HEK293 (cell line): Measurements from ENCODE around the gene TEF.

Source experiments
- CTCF ChIP-seq: fragments of 450-650 bp; formaldehyde crosslinking; IDR thresholded peaks from 2 replicates; pipeline ENCODE4 v1.5.1; 2016; ENCODE audit warnings: missing biosample characterization, missing genetic modification characterization
- KLF1 ChIP-seq: fragments of 450-650 bp; formaldehyde crosslinking; IDR thresholded peaks from 2 replicates; pipeline ENCODE4 v1.5.1; 2016; ENCODE audit warnings: missing biosample characterization, missing genetic modification characterization
- SP7 ChIP-seq: fragments of 450-650 bp; formaldehyde crosslinking; IDR thresholded peaks from 2 replicates; pipeline ENCODE4 v1.5.1; 2016; ENCODE audit warnings: missing biosample characterization, missing genetic modification characterization
- TCF7L2 ChIP-seq: IDR thresholded peaks from 2 replicates; pipeline ENCODE4 v1.6.1; 2011; ENCODE audit warnings: low read depth, mild to moderate bottlenecking, inconsistent platforms, low read length, moderate library complexity, borderline replicate concordance
- ZNF157 ChIP-seq: fragments of 450-650 bp; formaldehyde crosslinking; IDR thresholded peaks from 2 replicates; pipeline ENCODE4 v1.5.1; 2016; ENCODE audit warnings: missing biosample characterization, missing genetic modification characterization
- ZNF280D ChIP-seq: fragments of 450-650 bp; formaldehyde crosslinking; IDR thresholded peaks from 2 replicates; pipeline ENCODE4 v1.5.1; 2016; ENCODE audit warnings: missing biosample characterization, missing genetic modification characterization
- ZNF324 ChIP-seq: fragments of 450-650 bp; formaldehyde crosslinking; IDR thresholded peaks from 2 replicates; pipeline ENCODE4 v1.5.1; 2016; ENCODE audit warnings: missing biosample characterization, missing genetic modification characterization
- ZNF76 ChIP-seq: fragments of 450-650 bp; formaldehyde crosslinking; IDR thresholded peaks from 2 replicates; pipeline ENCODE4; 2016; ENCODE audit warnings: low read depth, missing biosample characterization, missing genetic modification characterization, borderline replicate concordance
- TF ChIP-seq, protein P1 (sequence below): fragments of 450-650 bp; formaldehyde crosslinking; IDR thresholded peaks from 2 replicates; pipeline ENCODE4 v1.5.1; 2016; ENCODE audit warnings: missing biosample characterization, missing genetic modification characterization

DNA sequence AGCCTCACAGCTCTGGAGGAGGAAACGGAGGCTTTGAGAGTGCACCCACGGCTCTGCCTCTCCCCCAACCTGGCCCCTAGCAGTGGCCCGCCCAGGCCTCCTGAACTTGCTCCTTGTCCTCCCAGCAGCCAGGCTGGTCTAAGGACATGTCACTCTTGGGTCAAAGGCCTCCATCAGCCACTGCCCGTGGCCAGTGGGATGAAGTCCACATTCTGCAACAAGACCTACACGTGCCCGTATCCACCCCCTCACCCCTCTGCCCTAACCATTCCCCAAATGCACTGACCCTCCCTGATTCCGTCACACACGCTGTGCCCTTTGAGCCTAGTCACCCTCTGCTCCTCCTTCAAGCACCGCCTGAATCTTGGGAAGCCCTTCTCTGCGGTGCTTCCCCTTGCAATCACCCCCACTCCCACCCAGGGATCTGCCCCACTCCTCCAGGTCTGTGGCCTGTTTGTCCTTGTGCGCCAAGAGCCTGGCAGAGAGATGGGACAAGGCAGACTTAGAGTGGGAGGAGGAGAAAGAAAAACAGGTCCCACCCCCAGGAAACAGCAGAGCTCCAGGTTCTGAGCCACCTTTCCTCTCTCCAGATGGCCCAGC, 37.5 kb upstream of the TEF start:
- TF ChIP-seq CTCF (tag by site-specific recombination) = no peak
- TF ChIP-seq ZNF76 = no peak
- no peak for TF ChIP-seq TCF7L2
- no peak for TF ChIP-seq SP7
- no peak for TF ChIP-seq ZNF324
- no peak for TF ChIP-seq ZNF157 (tag by site-specific recombination)
- no peak for TF ChIP-seq ZNF280D (tag by site-specific recombination)
- TF ChIP-seq, protein P1, sequence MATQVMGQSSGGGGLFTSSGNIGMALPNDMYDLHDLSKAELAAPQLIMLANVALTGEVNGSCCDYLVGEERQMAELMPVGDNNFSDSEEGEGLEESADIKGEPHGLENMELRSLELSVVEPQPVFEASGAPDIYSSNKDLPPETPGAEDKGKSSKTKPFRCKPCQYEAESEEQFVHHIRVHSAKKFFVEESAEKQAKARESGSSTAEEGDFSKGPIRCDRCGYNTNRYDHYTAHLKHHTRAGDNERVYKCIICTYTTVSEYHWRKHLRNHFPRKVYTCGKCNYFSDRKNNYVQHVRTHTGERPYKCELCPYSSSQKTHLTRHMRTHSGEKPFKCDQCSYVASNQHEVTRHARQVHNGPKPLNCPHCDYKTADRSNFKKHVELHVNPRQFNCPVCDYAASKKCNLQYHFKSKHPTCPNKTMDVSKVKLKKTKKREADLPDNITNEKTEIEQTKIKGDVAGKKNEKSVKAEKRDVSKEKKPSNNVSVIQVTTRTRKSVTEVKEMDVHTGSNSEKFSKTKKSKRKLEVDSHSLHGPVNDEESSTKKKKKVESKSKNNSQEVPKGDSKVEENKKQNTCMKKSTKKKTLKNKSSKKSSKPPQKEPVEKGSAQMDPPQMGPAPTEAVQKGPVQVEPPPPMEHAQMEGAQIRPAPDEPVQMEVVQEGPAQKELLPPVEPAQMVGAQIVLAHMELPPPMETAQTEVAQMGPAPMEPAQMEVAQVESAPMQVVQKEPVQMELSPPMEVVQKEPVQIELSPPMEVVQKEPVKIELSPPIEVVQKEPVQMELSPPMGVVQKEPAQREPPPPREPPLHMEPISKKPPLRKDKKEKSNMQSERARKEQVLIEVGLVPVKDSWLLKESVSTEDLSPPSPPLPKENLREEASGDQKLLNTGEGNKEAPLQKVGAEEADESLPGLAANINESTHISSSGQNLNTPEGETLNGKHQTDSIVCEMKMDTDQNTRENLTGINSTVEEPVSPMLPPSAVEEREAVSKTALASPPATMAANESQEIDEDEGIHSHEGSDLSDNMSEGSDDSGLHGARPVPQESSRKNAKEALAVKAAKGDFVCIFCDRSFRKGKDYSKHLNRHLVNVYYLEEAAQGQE = no peak
- no peak for TF ChIP-seq KLF1
